Keratinocyte (primary cell): ENCODE data around the gene L3MBTL4. TPM values are rescaled to one million over a fixed set of nuclear protein-coding genes. Genes with fewer than 3 reads are reported as not detected.

Experiments
- DNase-seq: peaks from one replicate; pipeline ENCODE4 v3.0.0-alpha.2; 2011; ENCODE audit warnings: low read depth, missing footprints, low spot score
- FAIRE-seq: peaks from 2 replicates; lab custom pipeline; 2011; peaks lifted over from hg19 to GRCh38; lab: Jason Lieb, UNC
- H2AFZ ChIP-seq: 2 replicates; pipeline ENCODE4 v1.6.0; 2012; ENCODE audit warnings: low read length, control low read depth, inconsistent platforms; ENCODE audit not compliant: control insufficient read depth
- H3K27ac ChIP-seq: 2 replicates; pipeline ENCODE4 v1.5.1; 2011; ENCODE audit warnings: low read length; ENCODE audit not compliant: control insufficient read depth, insufficient read depth
- H3K27me3 ChIP-seq: 3 replicates; pipeline ENCODE4 v1.6.0; 2011; ENCODE audit warnings: low read length; ENCODE audit not compliant: control insufficient read depth, insufficient read depth; ENCODE audit errors: extremely low read depth
- H3K36me3 ChIP-seq, 2 experiments: 2 replicates in 1 of 2; 3 replicates in 1 of 2; pipeline ENCODE4 v1.5.1; 2011; ENCODE audit warnings: low read length in 2 of 2, mild to moderate bottlenecking in 1 of 2; ENCODE audit not compliant: control insufficient read depth in 2 of 2, insufficient read depth in 2 of 2; ENCODE audit errors: extremely low read depth in 1 of 2
- H3K4me1 ChIP-seq: 3 replicates; pipeline ENCODE4 v1.5.1; 2011; ENCODE audit warnings: low read length; ENCODE audit not compliant: control insufficient read depth, insufficient read depth; ENCODE audit errors: extremely low read depth
- H3K4me2 ChIP-seq: 3 replicates; pipeline ENCODE4 v1.6.0; 2011; ENCODE audit warnings: low read depth, low read length; ENCODE audit not compliant: control insufficient read depth, insufficient read depth; ENCODE audit errors: extremely low read depth
- H3K4me3 ChIP-seq, 3 experiments: fragments of 200-600 bp in 1 of 3; sonication (generic) in 1 of 3; 2 replicates in 2 of 3; 3 replicates in 1 of 3; pipeline ENCODE4 v1.5.1; 2011 to 2016; ENCODE audit warnings: low read length in 3 of 3, mild to moderate bottlenecking in 3 of 3, control low read depth in 2 of 3, inconsistent platforms in 1 of 3, low read depth in 1 of 3, mixed read lengths in 1 of 3, mixed run types in 1 of 3, moderate library complexity in 1 of 3; ENCODE audit not compliant: control insufficient read depth in 2 of 3, insufficient read depth in 2 of 3; ENCODE audit errors: extremely low read depth in 1 of 3
- H3K79me2 ChIP-seq: 2 replicates; pipeline ENCODE4 v1.6.0; 2012; ENCODE audit warnings: low read length; ENCODE audit not compliant: control insufficient read depth, insufficient read depth
- H3K9ac ChIP-seq: 3 replicates; pipeline ENCODE4 v1.6.0; 2011; ENCODE audit warnings: low read length; ENCODE audit not compliant: control insufficient read depth, insufficient read depth; ENCODE audit errors: extremely low read depth
- H3K9me1 ChIP-seq: 3 replicates; pipeline ENCODE4 v1.6.0; 2011; ENCODE audit warnings: low read length; ENCODE audit not compliant: control insufficient read depth, insufficient read depth; ENCODE audit errors: extremely low read depth
- H3K9me3 ChIP-seq: 2 replicates; pipeline ENCODE4 v1.5.1; 2012; ENCODE audit warnings: low read depth, low read length; ENCODE audit not compliant: control insufficient read depth
- H4K20me1 ChIP-seq: 3 replicates; pipeline ENCODE4 v1.6.0; 2011; ENCODE audit warnings: low read length; ENCODE audit not compliant: control insufficient read depth, insufficient read depth; ENCODE audit errors: extremely low read depth
- CTCF ChIP-seq, 3 experiments: IDR thresholded peaks in 1 of 3; conservative IDR thresholded peaks in 1 of 3; optimal IDR thresholded peaks in 1 of 3; 2 replicates in 2 of 3; 3 replicates in 1 of 3; pipeline versions ENCODE3 to v1.5.1; 2011; ENCODE audit warnings: low read length in 3 of 3, mild to moderate bottlenecking in 3 of 3, moderate library complexity in 2 of 3, control low read depth in 1 of 3, inconsistent platforms in 1 of 3; ENCODE audit not compliant: insufficient read depth in 2 of 3; ENCODE audit errors: extremely low read depth in 1 of 3
- EZH2 ChIP-seq: IDR thresholded peaks from one replicate; pipeline ENCODE4 v1.6.1; 2012; ENCODE audit warnings: inconsistent platforms, mild to moderate bottlenecking, low read length, moderate library complexity
- dilution Hi-C: fragments of 300-500 bp; cut with MboI; formaldehyde crosslinking; loops from one replicate; pipeline ENCODE4 v1.7.0; 2020; ENCODE audit warnings: low sequenced_read_pairs; ENCODE audit not compliant: extremely low pct_ligation_motif_present
- polyA plus RNA-seq, 5 experiments: library from polyadenylated mRNA; depleted of rRNA in 3 of 5; stranded (reverse) in 3 of 5; stranded (forward) in 1 of 5; unstranded in 1 of 5; fragments of >200 nt; gene quantifications; 1 replicate in 1 of 5; 2 replicates in 3 of 5; 3 replicates in 1 of 5; pipeline versions ENCODE4 v1.2.1 to v1.2.3, GENCODE V29; 2011 to 2012; ENCODE audit warnings: missing spikeins in 2 of 5, low read depth in 1 of 5, low replicate concordance in 1 of 5

The L3MBTL4 gene
- polyA plus RNA-seq, 1 donor (not counting 4 experiments of a cell fraction or from before 2014, with no cell fraction given), result 0.17 TPM

- H3K79me2 ChIP-seq, result no peaks in the 10 kb centered on the region
- H3K27me3 ChIP-seq, result peaks cover 4% of the 10 kb centered on the region
- no peak overlapping the region for H3K4me2 ChIP-seq
- TF ChIP-seq CTCF (optimal IDR thresholded peaks at IDR 0.05 in 1 of 3, IDR thresholded peaks at IDR 0.05 in 1 of 3, conservative IDR thresholded peaks at IDR 0.05 in 1 of 3; ENCODE audit: extremely low read depth in 1 of 3, insufficient read depth in 2 of 3, low read length in 3 of 3), result no peak
- TF ChIP-seq EZH2, result no peak
- H3K9me1 ChIP-seq, result no peaks in the 10 kb centered on the region
- DNase-seq, result no peak
- H3K9ac ChIP-seq, result no peak overlapping the region
- peaks cover 6% of the 10 kb centered on the region for H3K4me1 ChIP-seq
- H4K20me1 ChIP-seq, result no peaks in the 10 kb centered on the region
- no peak overlapping the region for H3K4me3 ChIP-seq
- H3K27ac ChIP-seq, result no peak overlapping the region
- no peak for FAIRE-seq
- no peak overlapping the region for H2AFZ ChIP-seq
- dilution Hi-C loops, result no loop called here
- no peaks in the 10 kb centered on the region for H3K9me3 ChIP-seq
- H3K36me3 ChIP-seq, result no peaks in the 10 kb centered on the region
Measured at GRCh38 chr18:5964996-5965395, 449.7 kb downstream of the L3MBTL4 start.

GRCh38 chr18:5964596-5964995 is 450.1 kb downstream of the L3MBTL4 start:
- no peak overlapping the region for H3K9ac ChIP-seq
- dilution Hi-C loops, result no loop called here
- H3K4me2 ChIP-seq, result no peak overlapping the region
- H3K36me3 ChIP-seq, result no peaks in the 10 kb centered on the region
- no peaks in the 10 kb centered on the region for H4K20me1 ChIP-seq
- peaks cover under 1% of the 10 kb centered on the region for H3K27me3 ChIP-seq
- peaks cover 6% of the 10 kb centered on the region for H3K4me1 ChIP-seq
- TF ChIP-seq CTCF (optimal IDR thresholded peaks at IDR 0.05 in 1 of 3, IDR thresholded peaks at IDR 0.05 in 1 of 3, conservative IDR thresholded peaks at IDR 0.05 in 1 of 3; ENCODE audit: extremely low read depth in 1 of 3, insufficient read depth in 2 of 3, low read length in 3 of 3), result no peak
- TF ChIP-seq EZH2, result no peak
- H3K9me1 ChIP-seq, result no peaks in the 10 kb centered on the region
- DNase-seq (no peak), FAIRE-seq (no peak)
- no peaks in the 10 kb centered on the region for H3K9me3 ChIP-seq
- no peak overlapping the region for H3K4me3 ChIP-seq
- no peak overlapping the region for H2AFZ ChIP-seq
- no peak overlapping the region for H3K27ac ChIP-seq
- no peaks in the 10 kb centered on the region for H3K79me2 ChIP-seq
